Measurements from ENCODE around the gene CERT1. TPM values are rescaled to one million over a fixed set of nuclear protein-coding genes. Genes with fewer than 3 reads are reported as not detected.

CERT1 gene
- 61.7 TPM for total RNA-seq

GRCh38 chr5:75511435-75512382, at the start of gene CERT1, which contains the start of gene POLK:
CERT1 (minus strand) TSS chr5:75511629; CDS start chr5:75511207, 422 bp downstream.
POLK (plus strand) TSS chr5:75511891.

GRCh38 chr5:75336615-75337336, 174.7 kb downstream of the CERT1 start, which contains the start of gene HMGCR:
HMGCR (plus strand) TSS chr5:75337220; CDS start chr5:75342606, 5,386 bp downstream.

Small RNA genes lying within 50 kb of the gene (small RNA-seq; reads per million reads assigned to genes)
- not detected for gene RNU7-175P (ENCODE audit: low replicate concordance)

Other genes with a start within 250 kb of the CERT1 start
- 357 TPM for gene HMGCR, start 174.4 kb downstream of the CERT1 start, total RNA-seq
- gene POLK, start 262 bp upstream of the CERT1 start, total RNA-seq, result 74.2 TPM
- gene ANKDD1B, start 99.8 kb upstream of the CERT1 start, total RNA-seq, result 1.3 TPM
- gene POC5, start 205.8 kb upstream of the CERT1 start, total RNA-seq, result 14.1 TPM

Measured in parietal lobe (tissue), 2 donors.